Sigmoid colon (tissue), 7 donors: Measurements from ENCODE around the gene DLG1. TPM values are rescaled to one million over a fixed set of nuclear protein-coding genes. Genes with fewer than 3 reads are reported as not detected.

Experiments
- DNase-seq: peaks from one replicate; pipeline ENCODE4 v3.0.0-alpha.2; 2019
- H3K27ac ChIP-seq, 4 donors: fragments of 200-600 bp; sonication (generic); one replicate each; pipeline ENCODE4 v1.5.1; 2016 to 2019; ENCODE audit warnings: mild to moderate bottlenecking in 1 of 4
- H3K27me3 ChIP-seq, 3 donors: fragments of 200-600 bp; sonication (generic); one replicate each; pipeline ENCODE4 v1.5.1; 2019; ENCODE audit warnings: mild to moderate bottlenecking in 1 of 3
- H3K36me3 ChIP-seq, 4 donors: fragments of 200-600 bp; sonication (generic); one replicate each; pipeline ENCODE4 v1.5.1; 2016 to 2019
- H3K4me1 ChIP-seq, 4 donors: fragments of 200-600 bp; sonication (generic); one replicate each; pipeline ENCODE4 v1.5.1; 2017 to 2019
- H3K4me3 ChIP-seq, 4 donors: fragments of 200-600 bp; sonication (generic); one replicate each; pipeline ENCODE4 v1.5.1; 2017 to 2019; ENCODE audit warnings: mild to moderate bottlenecking in 2 of 4, moderate library complexity in 1 of 4
- H3K9me3 ChIP-seq, 4 donors: fragments of 200-600 bp in 3 of 4; sonication (generic) in 3 of 4; one replicate each; pipeline versions ENCODE4 v1.5.1 to v1.6.1; 2013 to 2019
- CTCF ChIP-seq, 4 experiments: fragments of 450-650 bp in 3 of 4; fragments of 200-600 bp in 1 of 4; IDR thresholded peaks; one replicate each; pipeline ENCODE4 v1.5.1; 2016 to 2019; ENCODE audit warnings: antibody characterized with exemption in 4 of 4, mild to moderate bottlenecking in 3 of 4, moderate library complexity in 2 of 4
- EP300 ChIP-seq, 4 donors: sonication (generic); formaldehyde crosslinking; IDR thresholded peaks; one replicate each; pipeline ENCODE4 v1.6.1; 2017; ENCODE audit warnings: antibody characterized with exemption in 4 of 4
- POLR2A ChIP-seq, 2 donors: fragments of 450-650 bp; IDR thresholded peaks; one replicate each; pipeline ENCODE4 v1.6.1; 2016; ENCODE audit warnings: antibody characterized with exemption in 2 of 2, mild to moderate bottlenecking in 2 of 2, moderate library complexity in 2 of 2
- POLR2AphosphoS5 ChIP-seq, 4 donors: sonication (generic); formaldehyde crosslinking; IDR thresholded peaks; one replicate each; pipeline ENCODE4 v1.6.1; 2017; ENCODE audit warnings: antibody characterized with exemption in 4 of 4
- WGBS, 2 donors: extraction: QIAGEN DNeasy Blood & Tissue Kit; methylation state at CpG; one replicate each; pipeline ENCODE4 v1.1.7; 2013; 5-methylcytosine and 5-hydroxymethylcytosine counted together
- intact Hi-C: fragments of 100-400 bp; cut with DNase I; formaldehyde crosslinking; loops from one replicate; pipeline ENCODE4 v1.15.1; 2023
- polyA plus RNA-seq, 3 donors: library from polyadenylated mRNA; stranded (reverse); fragments of 200-250 nt; gene quantifications; one replicate each; pipeline ENCODE4 v1.2.3, GENCODE V29; 2013
- total RNA-seq, 4 donors: library from RNA; depleted of rRNA; stranded (reverse); fragments of >200 nt; gene quantifications; one replicate each; pipeline ENCODE4 v1.1.0, GENCODE V29; 2016
- donor health status: healthy with polysubstance abuse.
- donor health status: Bipolar disorder and iron deficiency.
- donor health status: healthy.

The DLG1 gene
- total and polyA plus RNA-seq, 7 donors: 30.6 to 83.7 (median 64.3) TPM

GRCh38 chr3:197189623-197190022, 108.8 kb downstream of the DLG1 start:
- TF ChIP-seq POLR2A (IDR thresholded peaks at IDR 0.05) (no peak), CTCF (IDR thresholded peaks at IDR 0.05) (no peak), POLR2AphosphoS5 (IDR thresholded peaks at IDR 0.05) (no peak), EP300 (IDR thresholded peaks at IDR 0.05) (no peak)
- Histone ChIP-seq H3K9me3 (no peaks in the 10 kb centered on the region), H3K36me3 (peaks cover 0 to 5% (median 0%) of the 10 kb centered on the region in 4 donors), H3K27ac (no peak overlapping the region), H3K4me3 (no peak overlapping the region), H3K27me3 (no peaks in the 10 kb centered on the region), H3K4me1 (no peaks in the 10 kb centered on the region)
- 61% methylated on average over 3 of the region's 3 CpGs for WGBS, 2 donors
- intact Hi-C loops: no loop called here
- DNase-seq: no peak

- Histone ChIP-seq H3K4me3 (no peak overlapping the region), H3K4me1 (no peaks in the 10 kb centered on the region), H3K36me3 (peaks cover 0 to 3% (median 0%) of the 10 kb centered on the region in 4 donors), H3K27me3 (no peaks in the 10 kb centered on the region), H3K27ac (no peak overlapping the region), H3K9me3 (no peaks in the 10 kb centered on the region)
- DNase-seq: no peak
- TF ChIP-seq POLR2A (IDR thresholded peaks at IDR 0.05): no peak
- TF ChIP-seq POLR2AphosphoS5 (IDR thresholded peaks at IDR 0.05): no peak
- TF ChIP-seq EP300 (IDR thresholded peaks at IDR 0.05): no peak
- TF ChIP-seq CTCF (IDR thresholded peaks at IDR 0.05): no peak
- intact Hi-C loops: no loop called here
- WGBS, 2 donors: 77 to 80% methylated on average over 3 of the region's 3 CpGs
These were observed 109.4 kb downstream of the DLG1 start for GRCh38 chr3:197188963-197189362.

- intact Hi-C loops: loop anchor here (2.0 kb wide), 2 partner anchors 184 to 208 kb away; no protein-coding TSS in a partner anchor
- no peaks in the 10 kb centered on the region for H3K4me1 ChIP-seq
- H3K27ac ChIP-seq: no peak overlapping the region
- H3K9me3 ChIP-seq: no peaks in the 10 kb centered on the region
- WGBS, 2 donors: 43 to 63% methylated on average over 1 of the region's 1 CpG
- TF ChIP-seq EP300 (IDR thresholded peaks at IDR 0.05) (no peak), POLR2A (IDR thresholded peaks at IDR 0.05) (no peak), CTCF (IDR thresholded peaks at IDR 0.05) (peak; percentile 40 to 79 (median 64)), POLR2AphosphoS5 (IDR thresholded peaks at IDR 0.05) (no peak)
- no peak for DNase-seq
- H3K4me3 ChIP-seq: no peak overlapping the region
- H3K27me3 ChIP-seq: no peaks in the 10 kb centered on the region
- no peaks in the 10 kb centered on the region for H3K36me3 ChIP-seq
These were observed 111.4 kb downstream of the DLG1 start for GRCh38 chr3:197186887-197187588.

- Histone ChIP-seq H3K27ac (no peak overlapping the region), H3K4me3 (no peak overlapping the region), H3K36me3 (no peaks in the 10 kb centered on the region), H3K27me3 (no peaks in the 10 kb centered on the region), H3K9me3 (no peaks in the 10 kb centered on the region), H3K4me1 (no peaks in the 10 kb centered on the region)
- TF ChIP-seq POLR2AphosphoS5 (IDR thresholded peaks at IDR 0.05) (no peak), POLR2A (IDR thresholded peaks at IDR 0.05) (no peak), EP300 (IDR thresholded peaks at IDR 0.05) (no peak), CTCF (IDR thresholded peaks at IDR 0.05) (no peak)
- intact Hi-C loops: no loop called here
- 90 to 91% methylated on average over 9 of the region's 9 CpGs for WGBS, 2 donors
- DNase-seq: no peak
These were observed 114.8 kb downstream of the DLG1 start for GRCh38 chr3:197183582-197183981.

- TF ChIP-seq POLR2AphosphoS5 (IDR thresholded peaks at IDR 0.05): no peak
- WGBS, 2 donors: 72 to 82% methylated on average over 6 of the region's 6 CpGs
- intact Hi-C loops: no loop called here
- no peak for DNase-seq
- Histone ChIP-seq H3K36me3 (no peaks in the 10 kb centered on the region), H3K4me1 (no peaks in the 10 kb centered on the region), H3K4me3 (no peak overlapping the region), H3K27me3 (no peaks in the 10 kb centered on the region), H3K9me3 (no peaks in the 10 kb centered on the region), H3K27ac (no peak overlapping the region)
These were observed 116.7 kb downstream of the DLG1 start for GRCh38 chr3:197181741-197182140.
